H9 (cell line): ENCODE data around the gene LRRC8C. TPM values are rescaled to one million over a fixed set of nuclear protein-coding genes. Genes with fewer than 3 reads are reported as not detected.

Source experiments
- DNase-seq: peaks from one replicate; pipeline ENCODE4 v3.0.0-alpha.2; 2017
- H2AFZ ChIP-seq: one replicate; pipeline ENCODE4 v1.6.1; 2013; ENCODE audit warnings: mild to moderate bottlenecking, low read length, control low read depth, moderate library complexity
- H2AK5ac ChIP-seq: 2 replicates; pipeline ENCODE4 v1.6.1; 2013; ENCODE audit warnings: low read length, control low read depth, mixed read lengths; ENCODE audit not compliant: insufficient read length
- H2BK120ac ChIP-seq: one replicate; pipeline ENCODE4 v1.6.1; 2013; ENCODE audit warnings: low read depth, mild to moderate bottlenecking, low read length, control low read depth, inconsistent platforms; ENCODE audit not compliant: poor library complexity, severe bottlenecking
- H2BK12ac ChIP-seq: 2 replicates; pipeline ENCODE4 v1.6.1; 2013; ENCODE audit warnings: low read length, control low read depth, mixed read lengths, low read depth; ENCODE audit not compliant: insufficient read length
- H2BK15ac ChIP-seq: 2 replicates; pipeline ENCODE4 v1.6.1; 2013; ENCODE audit warnings: low read depth, low read length, control low read depth
- H2BK20ac ChIP-seq: one replicate; pipeline ENCODE4 v1.6.1; 2013; ENCODE audit warnings: low read depth, mild to moderate bottlenecking, low read length, control low read depth, inconsistent platforms; ENCODE audit not compliant: poor library complexity, severe bottlenecking
- H2BK5ac ChIP-seq: 2 replicates; pipeline ENCODE4 v1.6.1; 2013; ENCODE audit warnings: low read length, control low read depth, mixed read lengths; ENCODE audit not compliant: insufficient read length
- H3K14ac ChIP-seq: 2 replicates; pipeline ENCODE4 v1.6.1; 2013; ENCODE audit warnings: low read length, control low read depth; ENCODE audit not compliant: insufficient read depth
- H3K18ac ChIP-seq: 2 replicates; pipeline ENCODE4 v1.6.1; 2013; ENCODE audit warnings: low read depth, mild to moderate bottlenecking, mixed read lengths, low read length, control low read depth; ENCODE audit not compliant: insufficient read length
- H3K23ac ChIP-seq: 2 replicates; pipeline ENCODE4 v1.6.1; 2013; ENCODE audit warnings: low read length, control low read depth, mixed read lengths, low read depth; ENCODE audit not compliant: insufficient read length
- H3K23me2 ChIP-seq: 2 replicates; pipeline ENCODE4 v1.6.1; 2013; ENCODE audit warnings: low read depth, mild to moderate bottlenecking, mixed read lengths, low read length, control low read depth; ENCODE audit not compliant: insufficient read length, poor library complexity, severe bottlenecking
- H3K27ac ChIP-seq: 2 replicates; pipeline ENCODE4 v1.5.1; 2013; ENCODE audit warnings: low read length, control low read depth, mixed read lengths, low read depth; ENCODE audit not compliant: insufficient read length
- H3K27me3 ChIP-seq: 2 replicates; pipeline ENCODE4 v1.6.1; 2013; ENCODE audit warnings: low read length, control low read depth, inconsistent platforms; ENCODE audit not compliant: insufficient read depth
- H3K4ac ChIP-seq: 2 replicates; pipeline ENCODE4 v1.6.1; 2013; ENCODE audit warnings: low read depth, mild to moderate bottlenecking, control low read depth, inconsistent platforms, low read length, moderate library complexity
- H3K4me1 ChIP-seq: 2 replicates; pipeline ENCODE4 v1.6.1; 2013; ENCODE audit warnings: low read length, control low read depth, inconsistent platforms; ENCODE audit not compliant: insufficient read depth
- H3K4me2 ChIP-seq: 2 replicates; pipeline ENCODE4 v1.6.1; 2013; ENCODE audit warnings: low read length, control low read depth, mixed read lengths; ENCODE audit not compliant: insufficient read length, insufficient read depth
- H3K56ac ChIP-seq: 2 replicates; pipeline ENCODE4 v1.6.1; 2013; ENCODE audit warnings: low read depth, mild to moderate bottlenecking, mixed read lengths, low read length, control low read depth; ENCODE audit not compliant: insufficient read length
- H3K79me1 ChIP-seq: 2 replicates; pipeline ENCODE4 v1.6.1; 2013; ENCODE audit warnings: low read depth, mild to moderate bottlenecking, moderate library complexity, low read length, control low read depth, inconsistent platforms; ENCODE audit not compliant: insufficient read depth, poor library complexity, severe bottlenecking
- H3K79me2 ChIP-seq: 2 replicates; pipeline ENCODE4 v1.6.1; 2013; ENCODE audit warnings: low read length, control low read depth, inconsistent platforms; ENCODE audit not compliant: insufficient read depth
- H3K9ac ChIP-seq: 2 replicates; pipeline ENCODE4 v1.6.1; 2013; ENCODE audit warnings: low read length, control low read depth, mixed read lengths; ENCODE audit not compliant: insufficient read length; ENCODE audit errors: extremely low read depth
- H3K9me3 ChIP-seq: one replicate; pipeline ENCODE4 v1.6.1; 2013; ENCODE audit warnings: low read depth, low read length, inconsistent platforms; ENCODE audit not compliant: control insufficient read depth
- H3T11ph ChIP-seq: one replicate; pipeline ENCODE4 v1.6.1; 2013; ENCODE audit warnings: mild to moderate bottlenecking, low read length, control low read depth, inconsistent platforms
- H4K20me1 ChIP-seq: one replicate; pipeline ENCODE4 v1.6.1; 2013; ENCODE audit not compliant: control insufficient read depth, insufficient read length, insufficient read depth
- H4K5ac ChIP-seq: 2 replicates; pipeline ENCODE4 v1.6.1; 2013; ENCODE audit warnings: low read depth, mild to moderate bottlenecking, mixed read lengths, low read length, control low read depth; ENCODE audit not compliant: insufficient read length
- H4K8ac ChIP-seq: replicated peaks from 2 replicates; pipeline ENCODE4 v1.6.1; 2013; ENCODE audit warnings: low read length, control low read depth, mixed read lengths, low read depth; ENCODE audit not compliant: insufficient read length
- H4K91ac ChIP-seq: 2 replicates; pipeline ENCODE4 v1.6.1; 2013; ENCODE audit warnings: low read depth, mild to moderate bottlenecking, moderate library complexity, mixed read lengths, low read length, control low read depth; ENCODE audit not compliant: insufficient read length
- H3K27ac Mint-ChIP-seq, 3 experiments: 2 replicates in 2 of 3; 3 replicates in 1 of 3; pipeline ENCODE4 v1.8.0; 2020 to 2021; ENCODE audit warnings: mixed read lengths in 3 of 3, mild to moderate bottlenecking in 1 of 3, moderate library complexity in 1 of 3
- H3K27me3 Mint-ChIP-seq: 2 replicates; pipeline ENCODE4 v1.8.0; 2021; ENCODE audit warnings: low read depth, mild to moderate bottlenecking, moderate library complexity, mixed read lengths
- H3K36me3 Mint-ChIP-seq, 3 experiments: 2 replicates in 2 of 3; 3 replicates in 1 of 3; pipeline ENCODE4 v1.8.0; 2020 to 2021; ENCODE audit warnings: low read depth in 3 of 3, mixed read lengths in 3 of 3; ENCODE audit not compliant: insufficient read depth in 1 of 3
- H3K4me1 Mint-ChIP-seq, 2 experiments: 2 replicates each; pipeline ENCODE4 v1.8.0; 2020; ENCODE audit warnings: mixed read lengths in 2 of 2
- H3K4me3 Mint-ChIP-seq, 2 experiments: 2 replicates in 1 of 2; 3 replicates in 1 of 2; pipeline ENCODE4 v1.8.0; 2020 to 2021; ENCODE audit warnings: mild to moderate bottlenecking in 2 of 2, mixed read lengths in 2 of 2, moderate library complexity in 1 of 2
- H3K9me3 Mint-ChIP-seq, 2 experiments: 2 replicates in 1 of 2; 3 replicates in 1 of 2; pipeline ENCODE4 v1.8.0; 2020; ENCODE audit warnings: mild to moderate bottlenecking in 2 of 2, mixed read lengths in 2 of 2, moderate library complexity in 1 of 2
- CTCF ChIP-seq: fragments of 200-600 bp; sonication (generic); conservative IDR thresholded peaks from 3 replicates; pipeline ENCODE4 v1.8.0; 2021; ENCODE audit warnings: antibody characterized with exemption, mild to moderate bottlenecking
- WGBS: extraction: QIAGEN DNeasy Blood & Tissue Kit; methylation state at CpG from one replicate; pipeline ENCODE4 v1.1.7; 2013; ENCODE audit warnings: missing lambda C conversion rate, low lambda C conversion rate, mixed read lengths; ENCODE audit not compliant: insufficient read length; ENCODE audit errors: extremely low coverage; 5-methylcytosine and 5-hydroxymethylcytosine counted together
- total RNA-seq: library from RNA; stranded (reverse); gene quantifications from 2 replicates; pipeline ENCODE4 v1.2.1, GENCODE V29; 2021

The LRRC8C gene
- total RNA-seq, 1 experiment from 2014 or later, result 1.9 TPM

GRCh38 chr1:89594096-89594740 lies 38.7 kb upstream of the LRRC8C start:
- Histone ChIP-seq H2BK20ac (no peak overlapping the region), H2BK120ac (no peak overlapping the region), H3K9me3 (no peaks in the 10 kb centered on the region), H3K56ac (no peak overlapping the region), H2AFZ (no peak overlapping the region), H4K20me1 (no peaks in the 10 kb centered on the region), H3K79me1 (no peaks in the 10 kb centered on the region), H4K8ac (no peak overlapping the region), H3K4me1 (peaks cover 10% of the 10 kb centered on the region; the same call in 1 of the 2 replicates), H3K9ac (no peak overlapping the region), H3K4me2 (no peak overlapping the region), H2BK12ac (no peak overlapping the region), H3T11ph (no peak overlapping the region), H4K5ac (no peak overlapping the region), H2BK15ac (no peak overlapping the region), H3K79me2 (no peaks in the 10 kb centered on the region), H3K27ac (no peak overlapping the region), H4K91ac (no peak overlapping the region), H3K18ac (no peak overlapping the region), H3K4ac (no peak overlapping the region), H2BK5ac (no peak overlapping the region), H3K27me3 (no peaks in the 10 kb centered on the region), H3K14ac (no peak overlapping the region), H3K23ac (no peak overlapping the region), H3K23me2 (no peaks in the 10 kb centered on the region), H2AK5ac (no peak overlapping the region)
- TF ChIP-seq CTCF, result no peak
- no peaks in the 10 kb centered on the region; a peak in 1 of 5 replicates for H3K9me3 Mint-ChIP-seq
- H3K27ac Mint-ChIP-seq, result 0 out of 7 replicates have a peak overlapping the region, but pooled peaks of 1 of the 3 experiments have one; percentile 67
- no peaks in the 10 kb centered on the region for H3K27me3 Mint-ChIP-seq
- H3K4me3 Mint-ChIP-seq, result no peak overlapping the region
- H3K36me3 Mint-ChIP-seq, result peaks cover 0 to 9% (median 7%) of the 10 kb centered on the region in 3 experiments; a peak in 5 of 7 replicates
- H3K4me1 Mint-ChIP-seq, result peaks cover 55 to 62% of the 10 kb centered on the region in 2 experiments
- WGBS, result no CpG with 5 or more reads among the region's 4 CpGs
- DNase-seq, result no peak
